ENCODE results near the gene USP8. TPM values are rescaled to one million over a fixed set of nuclear protein-coding genes. Genes with fewer than 3 reads are reported as not detected.
"Not testable (repeated sequence)": the region's sequence is repeated elsewhere in the genome, so short reads cannot be mapped to it uniquely, and the experiment has no call there.

The USP8 gene
- total RNA-seq, result 10 to 100 TPM; 30.8 to 49.3 (median 46.8) TPM

DNA sequence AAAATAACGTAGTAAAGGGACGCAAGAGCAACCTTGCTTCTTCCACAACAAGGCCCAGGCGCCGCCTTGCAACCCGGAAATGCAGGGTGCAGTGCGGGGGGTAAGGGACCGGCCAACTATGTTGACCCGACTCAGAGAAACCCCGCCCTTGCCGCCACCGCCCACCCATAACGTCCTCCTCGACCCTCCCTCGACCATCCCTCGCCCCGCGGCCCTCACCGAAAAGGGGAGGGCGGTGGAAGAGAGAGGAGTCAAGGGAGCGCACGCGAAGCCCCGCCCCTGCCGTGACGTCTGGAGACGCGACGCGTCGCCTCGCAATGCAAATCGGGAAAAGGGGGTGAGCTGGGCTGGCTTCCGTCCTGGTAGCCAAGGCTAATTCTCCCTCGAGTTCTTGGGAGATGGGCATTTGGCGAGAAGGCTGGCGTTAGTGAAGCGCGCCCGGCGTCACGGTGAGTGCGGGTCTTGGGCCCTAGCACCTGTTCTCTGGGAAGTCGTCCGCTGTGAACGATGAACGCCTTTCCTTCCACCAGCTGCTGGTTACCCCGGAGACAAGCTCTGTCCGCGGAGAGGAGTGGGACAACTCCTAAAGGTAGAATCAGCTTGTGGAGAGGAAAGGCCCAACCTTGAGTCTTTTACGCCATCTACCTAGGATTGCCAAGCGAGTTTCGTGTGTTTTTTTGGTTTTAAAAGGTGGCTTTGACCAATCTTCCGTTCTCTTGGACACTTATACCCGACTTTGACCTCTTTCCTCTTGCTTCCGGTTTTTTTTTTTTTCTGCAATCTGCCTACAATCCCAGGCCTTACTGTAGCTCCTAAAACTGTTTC, at the start of gene USP8:
Gene USP8 (plus strand): TSS at position 340 of the 825 bp plus-strand sequence. CDS start 14,669 bp downstream, outside the sequence.
- H3K36me3 ChIP-seq, result no peaks in the 10 kb centered on the region
- in situ Hi-C loops (cut with MboI; ENCODE audit: low sequenced_read_pairs in 4 of 4), result loop anchor here in 2 of 4 donors (10.0 to 25.0 kb wide), 2 partner anchors 69 to 88 kb away; partner anchors contain the start of gene GABPB1 (in 1 of the 2)
- TF ChIP-seq, protein P1, sequence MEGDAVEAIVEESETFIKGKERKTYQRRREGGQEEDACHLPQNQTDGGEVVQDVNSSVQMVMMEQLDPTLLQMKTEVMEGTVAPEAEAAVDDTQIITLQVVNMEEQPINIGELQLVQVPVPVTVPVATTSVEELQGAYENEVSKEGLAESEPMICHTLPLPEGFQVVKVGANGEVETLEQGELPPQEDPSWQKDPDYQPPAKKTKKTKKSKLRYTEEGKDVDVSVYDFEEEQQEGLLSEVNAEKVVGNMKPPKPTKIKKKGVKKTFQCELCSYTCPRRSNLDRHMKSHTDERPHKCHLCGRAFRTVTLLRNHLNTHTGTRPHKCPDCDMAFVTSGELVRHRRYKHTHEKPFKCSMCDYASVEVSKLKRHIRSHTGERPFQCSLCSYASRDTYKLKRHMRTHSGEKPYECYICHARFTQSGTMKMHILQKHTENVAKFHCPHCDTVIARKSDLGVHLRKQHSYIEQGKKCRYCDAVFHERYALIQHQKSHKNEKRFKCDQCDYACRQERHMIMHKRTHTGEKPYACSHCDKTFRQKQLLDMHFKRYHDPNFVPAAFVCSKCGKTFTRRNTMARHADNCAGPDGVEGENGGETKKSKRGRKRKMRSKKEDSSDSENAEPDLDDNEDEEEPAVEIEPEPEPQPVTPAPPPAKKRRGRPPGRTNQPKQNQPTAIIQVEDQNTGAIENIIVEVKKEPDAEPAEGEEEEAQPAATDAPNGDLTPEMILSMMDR (IDR thresholded peaks at IDR 0.05 in 4 of 5, conservative IDR thresholded peaks at IDR 0.05 in 1 of 5), result no peak
- peak; percentile 81 to 83 for TF ChIP-seq POLR2A (IDR thresholded peaks at IDR 0.05)
- intact Hi-C loops (cut with DNase I; ENCODE audit: low total_unique reads), result loop anchor here (1.0 kb wide), 1 partner anchor 70 kb away; no protein-coding TSS in a partner anchor
- peak within 1 kb of the TSS; percentile 89 to 93 (median 90) for H3K27ac ChIP-seq
- no peaks in the 10 kb centered on the region for H3K9me3 ChIP-seq
- ATAC-seq, result peak; percentile 98
- H3K27me3 ChIP-seq, result no peaks in the 10 kb centered on the region
- peak; percentile 87 to 93 for DNase-seq
- H3K4me3 ChIP-seq, result peak within 1 kb of the TSS; percentile 83 to 94 (median 84)
- H3K4me1 ChIP-seq, result peaks cover 20 to 26% of the 10 kb centered on the region in 2 donors

DNA sequence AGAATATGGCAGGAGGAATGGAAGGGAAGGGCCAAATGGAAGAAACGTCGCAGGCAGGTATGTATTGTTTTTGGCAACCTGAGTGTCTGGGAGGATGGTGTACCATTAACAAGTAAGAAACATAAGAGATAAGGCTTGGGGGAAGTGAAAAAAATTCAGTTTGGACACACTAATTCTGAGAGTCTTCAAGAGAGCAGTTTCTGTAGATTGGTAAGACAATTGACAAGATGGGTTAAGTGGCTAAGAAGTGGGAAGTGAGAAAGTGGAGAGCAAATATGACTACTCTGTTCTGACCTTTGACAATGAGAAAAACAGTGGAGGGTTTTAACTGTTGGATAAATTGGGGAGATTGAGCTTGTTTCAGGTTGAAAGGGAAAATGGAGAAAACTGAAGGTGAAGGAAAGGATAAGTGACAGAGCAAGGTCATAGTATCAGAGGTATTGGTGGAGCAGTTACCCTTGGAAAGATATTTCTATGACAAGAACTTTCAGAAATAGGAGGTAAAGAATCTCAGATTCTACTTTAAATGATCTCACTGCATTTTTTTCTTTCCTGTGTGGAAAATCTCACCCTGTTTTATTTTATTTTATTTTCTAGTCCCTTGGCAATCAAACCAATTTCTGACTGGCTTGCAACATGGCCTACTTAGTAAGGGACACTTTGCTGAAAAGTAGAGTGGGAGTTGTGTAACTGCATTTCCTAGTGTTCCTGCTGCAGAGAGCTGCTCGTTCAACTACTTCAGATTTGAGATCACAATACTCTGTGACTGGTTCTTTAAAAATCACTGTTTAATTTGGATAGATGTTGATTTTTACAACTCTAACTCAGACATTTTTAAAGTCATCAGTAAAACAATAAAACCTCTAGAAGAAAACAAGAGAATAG, 46.1 kb upstream of the USP8 start:
- H3K4me3 ChIP-seq, result no peak overlapping the region
- H3K27me3 ChIP-seq, result no peaks in the 10 kb centered on the region
- H3K4me1 ChIP-seq, result no peaks in the 10 kb centered on the region
- TF ChIP-seq, protein P1 (IDR thresholded peaks at IDR 0.05 in 4 of 5, conservative IDR thresholded peaks at IDR 0.05 in 1 of 5), result no peak
- no peak for TF ChIP-seq POLR2A (IDR thresholded peaks at IDR 0.05)
- H3K27ac ChIP-seq, result no peak overlapping the region
- in situ Hi-C loops (cut with MboI; ENCODE audit: low sequenced_read_pairs in 4 of 4), result no loop called here
- H3K36me3 ChIP-seq, result no peaks in the 10 kb centered on the region
- no peak for DNase-seq
- H3K9me3 ChIP-seq, result no peaks in the 10 kb centered on the region
- ATAC-seq, result no peak
- intact Hi-C loops (cut with DNase I; ENCODE audit: low total_unique reads), result no loop called here

DNA sequence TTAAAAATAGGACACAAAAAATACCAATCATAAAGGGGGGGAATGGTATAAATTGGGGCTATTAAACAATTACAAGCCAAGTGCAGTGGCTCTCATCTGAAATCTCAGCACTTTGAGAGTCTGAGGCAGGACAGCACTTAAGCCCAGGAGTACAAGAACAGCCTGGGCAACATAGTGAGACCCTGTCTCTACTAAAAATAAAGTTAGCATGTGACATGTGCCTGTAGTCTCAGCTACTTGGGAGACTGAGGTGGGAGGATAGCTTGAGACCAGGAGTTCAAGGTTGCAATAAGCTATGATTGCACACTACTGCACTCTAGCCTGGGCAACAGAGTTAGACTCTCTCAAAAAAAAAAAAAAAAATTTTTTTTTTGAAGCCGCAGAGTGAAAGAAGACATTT, 45.4 kb upstream of the USP8 start:
- H3K27me3 ChIP-seq, result no peaks in the 10 kb centered on the region
- H3K27ac ChIP-seq, result no peak overlapping the region
- H3K4me1 ChIP-seq, result no peaks in the 10 kb centered on the region
- in situ Hi-C loops (cut with MboI; ENCODE audit: low sequenced_read_pairs in 4 of 4), result no loop called here
- intact Hi-C loops (cut with DNase I; ENCODE audit: low total_unique reads), result no loop called here
- no peak overlapping the region for H3K4me3 ChIP-seq
- DNase-seq (no peak), ATAC-seq (no peak)
- no peaks in the 10 kb centered on the region for H3K36me3 ChIP-seq
- H3K9me3 ChIP-seq, result no peaks in the 10 kb centered on the region
- TF ChIP-seq, protein P1 (IDR thresholded peaks at IDR 0.05 in 4 of 5, conservative IDR thresholded peaks at IDR 0.05 in 1 of 5), result no peak
- TF ChIP-seq POLR2A (IDR thresholded peaks at IDR 0.05), result no peak

DNA sequence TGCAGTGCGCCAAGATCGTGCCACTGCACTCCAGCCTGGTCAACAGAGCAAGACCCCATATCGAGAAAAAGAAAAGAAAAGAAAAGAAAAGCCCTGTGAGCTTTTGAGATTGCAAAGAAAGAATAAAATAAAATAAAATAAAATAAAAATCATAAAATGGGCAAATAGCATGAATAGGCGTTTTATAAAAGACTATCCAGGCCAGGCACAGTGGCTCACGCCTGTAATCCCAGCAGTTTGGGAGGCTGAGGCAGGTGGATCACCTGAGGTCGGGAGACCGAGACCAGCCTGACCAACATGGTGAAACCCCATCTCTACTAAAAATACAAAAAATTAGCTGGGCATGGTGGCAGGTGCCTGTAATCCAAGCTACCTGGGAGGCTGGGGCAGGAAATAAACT, 44.8 kb upstream of the USP8 start:
- H3K4me3 ChIP-seq; H3K27me3 ChIP-seq; H3K4me1 ChIP-seq; H3K27ac ChIP-seq; H3K9me3 ChIP-seq; intact Hi-C loops (cut with DNase I; ENCODE audit: low total_unique reads); DNase-seq; ATAC-seq; H3K36me3 ChIP-seq; in situ Hi-C loops (cut with MboI; ENCODE audit: low sequenced_read_pairs in 4 of 4): not testable (repeated sequence)

DNA sequence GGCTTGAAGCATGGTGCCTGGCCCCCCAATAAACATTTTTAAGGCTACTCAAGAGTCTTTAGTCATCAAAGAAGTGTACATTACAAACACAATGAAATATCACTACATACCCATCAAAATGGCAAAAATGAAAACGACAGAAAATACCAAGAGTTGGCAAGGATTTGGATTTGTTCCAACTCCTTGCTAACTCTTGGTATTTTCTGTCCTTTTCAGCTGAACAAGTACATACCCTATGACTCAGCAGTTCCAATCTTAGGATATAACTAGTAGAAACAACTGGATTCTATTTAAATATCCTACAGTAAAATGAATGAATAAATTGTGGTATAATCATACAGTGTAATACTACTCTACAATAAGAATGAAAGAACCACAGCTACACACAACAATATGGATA, 44.1 kb upstream of the USP8 start:
- DNase-seq, result no peak
- ATAC-seq, result no peak
- Histone ChIP-seq H3K4me3 (no peak overlapping the region), H3K9me3 (no peaks in the 10 kb centered on the region), H3K36me3 (no peaks in the 10 kb centered on the region), H3K27ac (no peak overlapping the region), H3K27me3 (no peaks in the 10 kb centered on the region), H3K4me1 (no peaks in the 10 kb centered on the region)
- TF ChIP-seq POLR2A (IDR thresholded peaks at IDR 0.05), result no peak
- TF ChIP-seq, protein P1 (IDR thresholded peaks at IDR 0.05 in 4 of 5, conservative IDR thresholded peaks at IDR 0.05 in 1 of 5), result no peak
- intact Hi-C loops (cut with DNase I; ENCODE audit: low total_unique reads) (no loop called here), in situ Hi-C loops (cut with MboI; ENCODE audit: low sequenced_read_pairs in 4 of 4) (no loop called here)

Data from gastrocnemius medialis (tissue), 4 donors.